Activated naive CD4-positive, alpha-beta T cell treated with anti-CD3 and anti-CD28 coated beads, Interleukin-2, amount 50 U/mL, for 16 hours (primary cell): Measurements from ENCODE around the gene RSBN1L.
"Not testable (repeated sequence)": the region's sequence is repeated elsewhere in the genome, so short reads cannot be mapped to it uniquely, and the experiment has no call there.

ENCODE experiments used
- DNase-seq: peaks from one replicate; pipeline ENCODE4 v3.0.0-alpha.2; 2020

The RSBN1L gene

DNA sequence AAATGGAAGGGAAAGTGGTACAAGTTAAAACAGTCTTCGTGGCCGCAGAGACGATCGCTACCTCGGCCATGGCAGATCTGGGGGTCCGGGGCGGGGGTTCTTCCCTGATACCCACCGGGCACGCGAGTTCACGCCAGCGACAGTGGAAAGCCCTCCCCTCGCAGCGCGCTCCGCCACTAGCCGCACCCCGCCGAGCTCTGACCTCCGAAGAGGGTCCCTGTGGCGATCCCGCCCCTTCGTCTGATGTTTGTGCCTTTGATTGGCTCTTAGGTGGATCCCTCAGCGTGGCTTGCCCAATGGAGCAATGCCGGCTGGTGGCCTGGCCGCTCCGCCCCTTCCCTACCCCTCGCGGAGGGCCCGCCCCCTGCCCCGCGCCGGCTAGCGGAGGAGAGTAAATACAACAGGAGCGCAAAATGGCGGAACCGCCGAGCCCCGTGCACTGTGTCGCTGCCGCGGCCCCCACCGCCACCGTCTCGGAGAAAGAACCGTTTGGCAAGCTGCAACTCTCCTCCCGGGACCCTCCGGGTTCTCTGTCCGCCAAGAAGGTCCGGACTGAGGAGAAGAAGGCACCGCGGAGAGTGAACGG, at the start of gene RSBN1L:
Gene RSBN1L (plus strand): TSS at position 403 of the 586 bp plus-strand sequence. CDS start 11 bp downstream, at position 414.
- DNase-seq, result peak; percentile 99

GRCh38 chr7:77648742-77649338, 47.4 kb upstream of the RSBN1L start:
- DNase-seq, result no peak

GRCh38 chr7:77649716-77650349, 46.4 kb upstream of the RSBN1L start:
- DNase-seq, result no peak

DNA sequence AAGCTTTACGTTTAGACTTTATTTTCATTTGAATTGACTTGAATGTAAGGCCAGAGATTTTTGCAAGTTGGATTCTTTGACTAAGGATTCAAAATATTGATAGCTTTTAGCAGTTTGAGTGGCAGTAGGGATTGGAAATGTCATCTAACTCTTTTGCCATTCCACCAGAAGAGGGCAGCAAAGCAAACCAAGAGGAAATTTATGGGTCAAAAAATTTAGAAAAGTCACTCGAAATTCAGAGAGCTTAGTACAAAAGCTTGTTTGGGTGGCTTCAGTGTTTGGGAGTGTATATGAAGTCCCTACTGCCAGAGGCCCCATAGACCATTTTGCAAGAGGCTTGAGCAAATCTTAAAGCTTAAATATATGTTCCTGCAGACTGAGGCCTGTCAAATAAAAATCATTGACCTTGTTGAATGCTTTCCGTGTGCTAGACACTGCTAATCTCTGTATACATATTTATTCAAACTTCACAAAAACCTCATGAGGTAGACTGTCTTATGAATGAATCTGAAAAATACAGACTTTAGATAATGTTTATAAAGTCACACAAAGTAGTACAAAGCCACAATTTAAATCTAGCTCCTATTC, 44.6 kb upstream of the RSBN1L start:
- DNase-seq, result no peak

GRCh38 chr7:77652826-77653225, 43.4 kb upstream of the RSBN1L start:
- DNase-seq, result not testable (repeated sequence)

GRCh38 chr7:77653572-77653971, 42.7 kb upstream of the RSBN1L start:
- DNase-seq, result no peak

GRCh38 chr7:77655356-77655755, 40.9 kb upstream of the RSBN1L start:
- DNase-seq, result no peak

DNA sequence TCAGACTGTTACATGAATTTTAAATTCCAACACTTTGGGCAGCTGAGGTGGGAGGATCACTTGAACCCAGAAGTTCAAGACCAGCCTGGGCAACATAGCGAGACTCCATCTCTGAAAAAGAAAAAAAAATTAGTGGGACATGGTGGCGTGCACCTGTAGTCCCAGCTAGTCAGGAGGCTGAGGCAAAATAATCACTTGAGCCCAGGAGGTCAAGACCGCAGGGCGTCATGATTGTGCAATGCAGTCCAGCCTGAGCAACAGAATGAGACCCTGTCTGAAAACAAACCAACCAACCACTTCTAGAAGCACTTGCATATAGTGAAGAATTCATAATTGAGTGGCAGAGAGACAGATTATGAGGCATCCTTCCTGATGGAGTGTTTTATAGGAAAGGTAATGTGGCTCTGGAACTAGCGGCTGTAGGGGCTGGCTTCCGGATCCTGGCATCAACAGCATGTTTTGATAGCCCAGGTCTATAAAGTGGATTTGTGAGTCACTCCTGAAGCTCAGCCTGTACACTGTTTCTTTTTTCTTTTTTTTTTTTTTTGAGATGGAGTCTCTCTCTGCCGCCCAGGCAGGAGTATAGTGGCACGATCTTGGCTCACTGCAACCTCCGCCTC, 40.3 kb upstream of the RSBN1L start:
- DNase-seq, result no peak

- no peak for DNase-seq
Measured at GRCh38 chr7:77657427-77658224, 38.6 kb upstream of the RSBN1L start.

DNA sequence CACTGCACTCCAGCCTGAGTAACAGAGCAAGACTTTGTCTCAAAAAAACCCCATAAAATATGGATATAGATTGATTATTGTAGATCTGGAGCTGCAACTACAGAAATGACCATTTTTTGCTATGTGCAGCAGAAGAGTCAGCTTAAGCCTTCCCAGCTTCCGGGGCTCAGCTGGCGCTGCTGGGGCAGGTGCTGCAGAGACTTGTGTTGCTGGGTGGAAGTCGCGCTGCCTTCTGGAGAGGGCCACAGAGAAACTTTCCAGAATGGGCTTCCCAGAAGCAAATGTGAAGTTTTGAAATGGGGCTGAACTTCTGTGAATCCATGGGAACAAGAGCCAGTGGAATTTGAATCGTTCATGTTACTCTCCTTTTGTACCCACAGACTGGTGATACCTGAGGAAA, 37.3 kb upstream of the RSBN1L start:
- DNase-seq, result no peak

DNA sequence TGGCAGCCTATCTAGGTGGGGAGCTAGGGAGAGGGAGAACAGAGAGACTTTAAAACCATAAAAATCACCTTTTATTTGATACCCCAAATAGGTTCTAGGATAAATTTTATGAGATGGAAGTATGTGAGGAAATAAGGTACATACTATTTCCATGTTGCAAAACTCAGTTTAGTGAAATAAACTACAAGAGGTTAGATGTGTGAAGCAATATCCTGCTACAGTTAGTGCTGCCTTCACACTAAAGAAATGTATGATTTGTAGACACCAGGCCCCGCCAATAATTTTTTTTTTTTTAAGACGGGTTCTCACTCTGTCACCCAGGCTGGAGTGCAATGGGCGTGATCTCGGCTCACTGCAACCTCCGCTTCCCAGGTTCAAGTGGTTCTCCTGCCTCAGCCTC, 34.4 kb upstream of the RSBN1L start:
- DNase-seq, result no peak

- no peak for DNase-seq
Measured at GRCh38 chr7:77662869-77663268, 33.4 kb upstream of the RSBN1L start.

- no peak for DNase-seq
Measured at GRCh38 chr7:77664715-77665114, 31.5 kb upstream of the RSBN1L start.

- no peak for DNase-seq
Measured at GRCh38 chr7:77665161-77665560, 31.1 kb upstream of the RSBN1L start.

DNA sequence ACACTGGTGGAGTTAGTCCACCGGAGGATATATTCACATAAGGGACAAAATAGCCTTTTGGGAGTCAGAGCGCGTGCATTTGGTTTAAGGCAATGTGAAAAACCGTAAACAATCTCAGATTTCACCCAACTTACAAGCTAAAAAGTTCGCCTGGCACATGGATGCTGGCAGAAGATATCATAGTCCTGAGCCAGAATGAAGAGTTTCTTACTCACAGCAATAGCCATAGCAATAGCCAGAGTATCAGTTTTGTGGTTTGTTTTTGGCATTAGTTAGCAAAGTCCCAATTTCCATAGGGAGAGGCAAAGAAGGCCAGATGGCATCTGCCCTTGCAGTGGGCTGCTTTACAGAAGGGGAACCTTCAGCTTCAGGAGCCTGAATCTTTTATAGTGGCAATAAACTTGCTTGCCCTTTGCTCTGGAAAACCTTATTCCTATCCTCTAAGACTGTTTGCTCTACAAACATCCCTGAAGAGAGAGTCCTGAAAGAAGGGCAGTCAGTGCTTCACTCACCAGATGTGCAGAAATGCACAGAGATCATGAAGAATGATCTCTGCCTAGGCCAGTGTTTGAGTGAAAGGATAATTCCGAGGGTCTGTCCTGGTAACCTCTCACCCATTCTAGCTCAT, 28.7 kb upstream of the RSBN1L start:
- no peak for DNase-seq

DNA sequence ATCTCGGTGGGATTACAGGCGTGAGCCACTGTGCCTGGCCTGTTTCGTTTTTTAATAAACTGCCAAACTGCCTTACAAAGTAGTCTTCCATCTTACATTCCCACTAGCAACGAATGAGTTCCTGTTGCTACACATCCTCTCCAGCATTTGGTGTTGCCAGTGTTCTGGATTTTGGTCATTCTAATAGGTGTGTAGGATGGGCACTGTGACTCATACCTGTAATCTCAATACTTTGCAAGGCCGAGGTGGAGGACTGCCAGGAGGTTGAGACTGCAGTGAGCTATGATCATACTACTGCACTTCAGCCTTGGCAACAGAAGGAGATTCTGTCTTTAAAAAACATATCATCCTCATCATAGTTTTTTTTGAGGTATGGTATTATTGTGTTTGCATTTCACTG, 21.4 kb upstream of the RSBN1L start:
- no peak for DNase-seq

- DNase-seq, result no peak
Measured at GRCh38 chr7:77679608-77680007, 16.7 kb upstream of the RSBN1L start.

DNA sequence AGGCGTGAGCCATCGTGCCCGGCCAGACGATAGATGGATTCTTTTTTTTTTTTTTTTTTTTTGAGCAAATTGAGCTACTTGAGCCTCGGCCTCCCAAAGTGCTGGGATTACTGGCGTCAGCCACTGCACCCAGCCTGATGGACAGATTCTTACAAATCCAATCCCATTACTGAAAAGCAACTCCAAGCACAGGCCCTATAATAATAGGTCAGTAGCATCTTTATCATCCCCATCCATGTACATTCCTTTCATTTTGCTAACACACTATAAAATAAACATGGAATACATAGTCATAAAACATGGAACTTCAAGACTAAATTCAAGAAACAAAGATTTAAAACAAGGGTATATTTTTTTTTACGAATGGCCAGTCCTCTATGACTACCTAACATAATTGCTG, 16.0 kb upstream of the RSBN1L start:
- DNase-seq, result no peak

- DNase-seq, result no peak
Measured at GRCh38 chr7:77684030-77684429, 12.2 kb upstream of the RSBN1L start.

GRCh38 chr7:77685233-77685632, 11.0 kb upstream of the RSBN1L start:
- no peak for DNase-seq

DNA sequence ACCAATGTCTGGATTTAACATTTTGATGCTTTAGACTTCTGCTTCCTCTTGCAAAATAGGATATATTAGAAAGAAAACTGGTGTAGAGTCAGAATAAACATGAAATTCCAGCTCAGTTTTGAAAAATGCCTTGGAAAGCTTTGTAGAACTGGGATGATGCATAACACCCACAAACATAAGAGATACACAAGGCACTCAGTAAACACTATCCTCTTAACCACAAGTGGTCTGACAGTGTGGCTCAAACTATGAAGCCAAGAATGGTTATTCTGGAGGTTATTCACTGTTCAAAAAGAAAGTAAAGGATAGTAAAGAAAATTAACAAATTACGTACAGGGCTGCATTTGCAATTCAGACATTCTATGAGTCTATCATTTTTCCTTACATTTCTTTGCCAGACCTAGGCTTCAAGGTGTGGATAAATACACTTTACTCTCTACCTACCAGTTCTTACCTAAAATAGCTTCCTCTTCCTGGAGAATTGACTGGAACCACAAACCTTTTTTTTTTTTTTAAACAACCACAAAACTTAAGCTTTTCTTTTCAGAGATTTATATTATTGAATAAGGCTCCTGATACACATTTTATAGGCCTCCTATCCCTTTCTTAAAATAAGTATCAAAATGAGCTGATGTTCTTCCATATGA, 9.0 kb upstream of the RSBN1L start:
- no peak for DNase-seq

- DNase-seq, result no peak
Measured at GRCh38 chr7:77687747-77688144, 8.5 kb upstream of the RSBN1L start.
